Vagina (tissue), 2 donors: ENCODE results near the gene SMC3. TPM values are rescaled to one million over a fixed set of nuclear protein-coding genes. Genes with fewer than 3 reads are reported as not detected.

Experiments used
- DNase-seq, 2 donors: peaks; one replicate each; pipeline ENCODE4 v3.0.0-alpha.2; 2017; ENCODE audit errors: extremely low spot score in 2 of 2
- H3K27ac ChIP-seq: fragments of 200-600 bp; sonication (generic); one replicate; pipeline ENCODE4 v1.5.1; 2019
- H3K27me3 ChIP-seq: fragments of 200-600 bp; sonication (generic); one replicate; pipeline ENCODE4 v1.5.1; 2019
- H3K36me3 ChIP-seq, 2 donors: fragments of 200-600 bp; sonication (generic); one replicate each; pipeline ENCODE4 v1.5.1; 2017 to 2019
- H3K4me1 ChIP-seq: fragments of 200-600 bp; sonication (generic); one replicate; pipeline ENCODE4 v1.5.1; 2019
- H3K4me3 ChIP-seq, 2 donors: fragments of 200-600 bp; sonication (generic); 1 replicate in 1 of 2; 2 replicates in 1 of 2; pipeline ENCODE4 v1.5.1; 2016 to 2019
- H3K9me3 ChIP-seq: fragments of 200-600 bp; sonication (generic); one replicate; pipeline ENCODE4 v1.5.1; 2019
- POLR2A ChIP-seq, 2 donors: fragments of 450-650 bp; IDR thresholded peaks; one replicate each; pipeline ENCODE4 v1.6.1; 2017; ENCODE audit warnings: antibody characterized with exemption in 2 of 2, mild to moderate bottlenecking in 2 of 2, moderate library complexity in 2 of 2
- POLR2AphosphoS5 ChIP-seq, 2 donors: sonication (generic); formaldehyde crosslinking; IDR thresholded peaks; one replicate each; pipeline ENCODE4 v1.9.0; 2017; ENCODE audit warnings: antibody characterized with exemption in 2 of 2, mild to moderate bottlenecking in 2 of 2, low read depth in 1 of 2; ENCODE audit not compliant: insufficient read depth in 1 of 2
- intact Hi-C: fragments of 100-400 bp; cut with DNase I; formaldehyde crosslinking; loops from one replicate; pipeline ENCODE4 v1.15.1; 2023
- total RNA-seq: library from RNA; depleted of rRNA; stranded (reverse); fragments of >200 nt; gene quantifications from one replicate; pipeline ENCODE4 v1.2.3, GENCODE V29; 2016
- TF ChIP-seq, protein P1 (sequence below), 3 experiments: fragments of 450-650 bp in 2 of 3; fragments of 200-600 bp in 1 of 3; sonication (generic) in 1 of 3; IDR thresholded peaks; one replicate each; pipeline ENCODE4 v1.5.1; 2017 to 2019; ENCODE audit warnings: antibody characterized with exemption in 3 of 3, mild to moderate bottlenecking in 2 of 3, moderate library complexity in 2 of 3

SMC3 gene
- total RNA-seq, 1 donor from 2014 or later: 27.5 TPM

DNA sequence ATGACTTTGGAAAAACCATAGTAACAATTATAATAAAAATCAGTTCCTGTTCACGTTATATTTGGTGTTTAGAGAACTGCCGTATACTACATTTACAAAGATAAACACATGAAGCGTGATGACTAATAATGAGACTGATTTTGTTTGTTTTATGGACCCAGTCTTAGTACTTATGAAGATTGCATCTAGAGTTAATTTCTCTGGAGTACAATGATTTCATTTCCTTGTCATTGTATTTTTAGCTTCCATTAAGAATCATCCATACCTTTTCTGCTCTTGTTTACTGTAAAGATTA is 79.6 kb downstream of the SMC3 start:
- intact Hi-C loops: no loop called here
- Histone ChIP-seq H3K9me3 (no peaks in the 10 kb centered on the region), H3K27me3 (peaks cover 10% of the 10 kb centered on the region), H3K36me3 (no peaks in the 10 kb centered on the region), H3K4me3 (no peak overlapping the region), H3K27ac (no peak overlapping the region), H3K4me1 (peaks cover 17% of the 10 kb centered on the region)
- DNase-seq: no peak
- TF ChIP-seq POLR2AphosphoS5 (IDR thresholded peaks at IDR 0.05; ENCODE audit: insufficient read depth in 1 of 2, low read depth in 1 of 2) (no peak), POLR2A (IDR thresholded peaks at IDR 0.05) (no peak)
- TF ChIP-seq, protein P1, sequence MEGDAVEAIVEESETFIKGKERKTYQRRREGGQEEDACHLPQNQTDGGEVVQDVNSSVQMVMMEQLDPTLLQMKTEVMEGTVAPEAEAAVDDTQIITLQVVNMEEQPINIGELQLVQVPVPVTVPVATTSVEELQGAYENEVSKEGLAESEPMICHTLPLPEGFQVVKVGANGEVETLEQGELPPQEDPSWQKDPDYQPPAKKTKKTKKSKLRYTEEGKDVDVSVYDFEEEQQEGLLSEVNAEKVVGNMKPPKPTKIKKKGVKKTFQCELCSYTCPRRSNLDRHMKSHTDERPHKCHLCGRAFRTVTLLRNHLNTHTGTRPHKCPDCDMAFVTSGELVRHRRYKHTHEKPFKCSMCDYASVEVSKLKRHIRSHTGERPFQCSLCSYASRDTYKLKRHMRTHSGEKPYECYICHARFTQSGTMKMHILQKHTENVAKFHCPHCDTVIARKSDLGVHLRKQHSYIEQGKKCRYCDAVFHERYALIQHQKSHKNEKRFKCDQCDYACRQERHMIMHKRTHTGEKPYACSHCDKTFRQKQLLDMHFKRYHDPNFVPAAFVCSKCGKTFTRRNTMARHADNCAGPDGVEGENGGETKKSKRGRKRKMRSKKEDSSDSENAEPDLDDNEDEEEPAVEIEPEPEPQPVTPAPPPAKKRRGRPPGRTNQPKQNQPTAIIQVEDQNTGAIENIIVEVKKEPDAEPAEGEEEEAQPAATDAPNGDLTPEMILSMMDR (IDR thresholded peaks at IDR 0.05): no peak

DNA sequence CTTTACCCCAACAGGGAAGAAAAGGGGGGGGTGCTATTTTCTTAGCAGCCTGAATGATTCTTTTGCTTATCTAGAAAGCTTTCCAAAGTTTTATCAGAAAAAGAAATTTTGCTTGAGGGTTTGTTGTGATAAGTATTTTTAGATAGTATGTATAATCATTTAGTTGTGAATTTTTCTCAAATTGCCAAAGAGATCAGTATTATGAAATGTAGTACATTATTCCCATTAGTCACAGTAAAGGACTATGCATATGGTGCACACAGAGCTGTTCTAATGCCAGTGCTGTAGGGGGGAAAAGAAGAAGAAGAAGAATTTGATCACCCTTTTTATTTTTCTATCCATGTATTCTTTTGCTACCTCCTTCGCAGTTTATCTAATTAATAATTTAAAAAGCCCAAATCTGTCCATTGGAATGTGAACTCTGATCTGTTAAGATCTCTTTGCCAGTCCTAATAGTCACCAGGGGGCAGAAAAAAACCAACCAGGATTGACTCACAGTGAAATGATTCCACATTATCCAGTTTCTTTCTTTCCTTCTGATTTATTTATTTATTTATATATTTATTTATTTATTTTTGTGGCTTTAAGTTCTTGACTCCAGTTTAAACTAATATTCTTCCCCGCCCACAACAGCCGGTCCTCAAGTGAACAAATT is 81.3 kb downstream of the SMC3 start:
- intact Hi-C loops: no loop called here
- H3K9me3 ChIP-seq: no peaks in the 10 kb centered on the region

DNA sequence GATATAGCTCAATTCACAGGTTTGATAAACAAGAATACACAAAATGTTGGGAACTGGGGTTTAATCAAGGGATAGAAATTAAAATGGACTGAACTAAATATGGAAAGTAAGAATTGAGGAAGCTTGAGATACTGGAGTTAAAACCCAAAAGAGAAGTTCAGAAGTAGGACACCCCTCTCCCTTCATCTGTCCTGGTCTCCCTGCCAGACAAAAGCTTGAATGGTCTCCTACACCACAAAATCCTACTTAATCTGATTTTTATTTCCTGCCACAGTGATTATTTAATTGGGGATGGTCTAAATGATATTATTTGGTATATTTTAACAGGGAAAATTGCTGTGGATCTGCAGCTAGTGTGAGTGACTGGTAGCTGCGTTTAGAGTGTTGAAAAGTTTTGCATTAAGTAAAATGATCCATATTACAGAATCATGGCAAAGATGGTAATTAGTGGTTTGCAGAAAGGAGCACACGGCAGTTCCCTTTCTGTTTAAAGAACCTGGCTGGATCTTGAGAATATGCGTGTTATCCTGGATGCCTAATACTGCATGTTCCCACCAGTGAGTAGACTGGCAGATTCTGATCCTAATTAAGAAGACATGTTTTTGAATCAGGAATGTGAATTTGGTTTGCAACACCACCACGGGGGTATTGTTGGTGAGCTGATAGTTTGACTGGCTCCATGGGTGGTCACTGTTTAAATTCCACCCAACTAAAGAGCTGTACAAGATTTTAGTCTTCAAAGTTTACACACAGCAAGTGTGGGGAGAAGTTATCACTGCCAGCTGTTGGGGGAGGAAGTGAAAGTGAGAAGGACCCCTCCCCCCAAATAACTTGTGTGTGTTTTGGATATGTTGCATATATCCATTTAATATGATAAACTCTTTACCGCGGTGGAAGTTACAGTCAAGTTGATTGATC is 82.1 kb downstream of the SMC3 start:
- intact Hi-C loops: no loop called here
- Histone ChIP-seq H3K4me1 (no peaks in the 10 kb centered on the region), H3K36me3 (no peaks in the 10 kb centered on the region), H3K27me3 (peaks cover under 1% of the 10 kb centered on the region), H3K27ac (no peak overlapping the region), H3K4me3 (no peak overlapping the region), H3K9me3 (no peaks in the 10 kb centered on the region)
- DNase-seq: no peak
- TF ChIP-seq POLR2AphosphoS5 (IDR thresholded peaks at IDR 0.05; ENCODE audit: insufficient read depth in 1 of 2, low read depth in 1 of 2) (no peak), POLR2A (IDR thresholded peaks at IDR 0.05) (no peak)
- TF ChIP-seq, protein P1 (IDR thresholded peaks at IDR 0.05): no peak

More for the DNA sequence above, 81.3 kb downstream of the SMC3 start:
- H3K4me1 ChIP-seq: peaks cover 8% of the 10 kb centered on the region
- no peak overlapping the region for H3K27ac ChIP-seq
- no peak overlapping the region for H3K4me3 ChIP-seq
- no peaks in the 10 kb centered on the region for H3K36me3 ChIP-seq
- no peak for DNase-seq
- TF ChIP-seq, protein P1 (IDR thresholded peaks at IDR 0.05): no peak
- TF ChIP-seq POLR2AphosphoS5 (IDR thresholded peaks at IDR 0.05; ENCODE audit: insufficient read depth in 1 of 2, low read depth in 1 of 2): no peak
- no peak for TF ChIP-seq POLR2A (IDR thresholded peaks at IDR 0.05)
- H3K27me3 ChIP-seq: peaks cover 8% of the 10 kb centered on the region

DNA sequence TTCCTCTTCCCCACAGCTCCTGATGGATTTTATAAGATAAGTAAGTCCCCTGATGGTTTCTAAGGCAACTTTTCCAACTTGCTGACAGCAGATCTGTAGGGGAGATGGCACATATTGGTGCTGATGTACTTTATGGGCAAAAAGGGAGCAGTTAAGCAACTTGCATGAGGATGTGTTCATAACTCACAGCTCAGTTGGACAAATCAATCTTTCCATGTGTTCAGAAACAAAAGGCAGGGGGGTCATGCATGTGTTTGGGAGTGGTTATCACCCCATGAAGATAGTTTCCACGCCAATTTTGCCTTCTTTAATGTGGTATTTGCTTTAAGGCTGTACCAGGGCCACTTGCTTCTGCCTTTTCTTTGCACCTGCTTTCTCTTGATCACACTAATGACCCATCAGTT is 82.8 kb downstream of the SMC3 start:
- no peaks in the 10 kb centered on the region for H3K4me1 ChIP-seq
- no peak overlapping the region for H3K27ac ChIP-seq
- DNase-seq: no peak
- no peaks in the 10 kb centered on the region for H3K36me3 ChIP-seq
- no peak for TF ChIP-seq POLR2A (IDR thresholded peaks at IDR 0.05)
- TF ChIP-seq POLR2AphosphoS5 (IDR thresholded peaks at IDR 0.05; ENCODE audit: insufficient read depth in 1 of 2, low read depth in 1 of 2): no peak
- TF ChIP-seq, protein P1 (IDR thresholded peaks at IDR 0.05): no peak
- intact Hi-C loops: no loop called here
- no peak overlapping the region for H3K4me3 ChIP-seq
- no peaks in the 10 kb centered on the region for H3K9me3 ChIP-seq
- no peaks in the 10 kb centered on the region for H3K27me3 ChIP-seq
